ENCODE data around the gene ATF5. TPM values are rescaled to one million over a fixed set of nuclear protein-coding genes. Genes with fewer than 3 reads are reported as not detected.

ATF5 gene
- total and polyA plus RNA-seq, 10 of the 15 experiments (the other 5 are each of a cell fraction or from before 2014, with no cell fraction given): 9.1 to 133 (median 24.0) TPM

DNA sequence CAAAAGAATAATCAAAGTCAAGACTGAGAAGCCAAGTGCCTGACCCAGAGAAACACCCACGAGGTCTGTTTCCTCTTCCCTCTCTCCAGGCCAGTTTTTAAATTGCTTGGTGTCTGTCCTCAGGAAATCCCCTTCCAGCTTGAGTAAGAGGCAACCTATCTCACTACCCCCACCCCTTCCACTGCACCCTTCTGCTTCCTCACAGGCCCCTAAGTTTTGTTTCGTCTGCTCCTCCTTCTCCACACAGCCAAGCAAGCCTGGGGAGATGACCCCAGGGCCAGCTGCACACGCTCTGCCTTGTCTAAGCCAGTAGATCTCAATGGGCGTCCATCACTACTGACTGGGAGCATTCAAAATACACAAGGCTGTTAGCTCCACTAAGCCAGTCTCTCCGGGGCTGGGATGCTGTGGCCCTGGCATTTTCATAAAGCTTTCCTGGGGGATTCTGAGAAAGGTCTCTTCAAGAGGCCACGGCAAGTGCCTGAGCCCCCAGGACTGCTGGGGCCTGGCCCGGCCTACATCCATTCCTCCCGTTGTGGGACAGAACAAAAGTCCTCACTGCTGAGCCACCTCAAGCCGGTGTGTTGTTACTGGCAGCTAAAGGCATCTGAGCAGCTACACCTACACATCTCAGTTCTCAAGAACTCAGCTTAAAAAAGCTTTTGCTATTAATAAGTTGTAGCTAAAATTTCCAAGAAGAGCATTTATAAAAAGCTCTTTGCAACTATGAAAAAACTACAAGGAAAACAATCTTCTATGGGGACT, 17.4 kb upstream of the ATF5 start (continued):
- TF ChIP-seq CHD2 (IDR thresholded peaks at IDR 0.05; ENCODE audit: borderline replicate concordance, low read depth, low read length) (no peak), HDGF (IDR thresholded peaks at IDR 0.05) (peak; percentile 84), TBL1XR1 (IDR thresholded peaks at IDR 0.05; ENCODE audit: low read depth, low read length) (no peak), CREM (IDR thresholded peaks at IDR 0.05; ENCODE audit: low read depth) (peak; percentile 43; the same call in 1 of the 2 replicates), STAT1 (conservative IDR thresholded peaks at IDR 0.05) (no peak), PML (IDR thresholded peaks at IDR 0.05; ENCODE audit: low read length) (peak; percentile 78; the same call in 1 of the 2 replicates), SIN3A (IDR thresholded peaks at IDR 0.05; ENCODE audit: low read depth, low read length) (no peak), ATF7 (IDR thresholded peaks at IDR 0.05; ENCODE audit: low read depth) (peak; percentile 49; the same call in 1 of the 2 replicates), RUNX3 (IDR thresholded peaks at IDR 0.05; ENCODE audit: low read length) (peak; percentile 56), HDAC6 (IDR thresholded peaks at IDR 0.05; ENCODE audit: unreplicated experiment) (no peak), ASH2L (IDR thresholded peaks at IDR 0.05; ENCODE audit: borderline replicate concordance, low read depth) (no peak), PAX8 (IDR thresholded peaks at IDR 0.05) (no peak)
- TF ChIP-seq, protein P1, sequence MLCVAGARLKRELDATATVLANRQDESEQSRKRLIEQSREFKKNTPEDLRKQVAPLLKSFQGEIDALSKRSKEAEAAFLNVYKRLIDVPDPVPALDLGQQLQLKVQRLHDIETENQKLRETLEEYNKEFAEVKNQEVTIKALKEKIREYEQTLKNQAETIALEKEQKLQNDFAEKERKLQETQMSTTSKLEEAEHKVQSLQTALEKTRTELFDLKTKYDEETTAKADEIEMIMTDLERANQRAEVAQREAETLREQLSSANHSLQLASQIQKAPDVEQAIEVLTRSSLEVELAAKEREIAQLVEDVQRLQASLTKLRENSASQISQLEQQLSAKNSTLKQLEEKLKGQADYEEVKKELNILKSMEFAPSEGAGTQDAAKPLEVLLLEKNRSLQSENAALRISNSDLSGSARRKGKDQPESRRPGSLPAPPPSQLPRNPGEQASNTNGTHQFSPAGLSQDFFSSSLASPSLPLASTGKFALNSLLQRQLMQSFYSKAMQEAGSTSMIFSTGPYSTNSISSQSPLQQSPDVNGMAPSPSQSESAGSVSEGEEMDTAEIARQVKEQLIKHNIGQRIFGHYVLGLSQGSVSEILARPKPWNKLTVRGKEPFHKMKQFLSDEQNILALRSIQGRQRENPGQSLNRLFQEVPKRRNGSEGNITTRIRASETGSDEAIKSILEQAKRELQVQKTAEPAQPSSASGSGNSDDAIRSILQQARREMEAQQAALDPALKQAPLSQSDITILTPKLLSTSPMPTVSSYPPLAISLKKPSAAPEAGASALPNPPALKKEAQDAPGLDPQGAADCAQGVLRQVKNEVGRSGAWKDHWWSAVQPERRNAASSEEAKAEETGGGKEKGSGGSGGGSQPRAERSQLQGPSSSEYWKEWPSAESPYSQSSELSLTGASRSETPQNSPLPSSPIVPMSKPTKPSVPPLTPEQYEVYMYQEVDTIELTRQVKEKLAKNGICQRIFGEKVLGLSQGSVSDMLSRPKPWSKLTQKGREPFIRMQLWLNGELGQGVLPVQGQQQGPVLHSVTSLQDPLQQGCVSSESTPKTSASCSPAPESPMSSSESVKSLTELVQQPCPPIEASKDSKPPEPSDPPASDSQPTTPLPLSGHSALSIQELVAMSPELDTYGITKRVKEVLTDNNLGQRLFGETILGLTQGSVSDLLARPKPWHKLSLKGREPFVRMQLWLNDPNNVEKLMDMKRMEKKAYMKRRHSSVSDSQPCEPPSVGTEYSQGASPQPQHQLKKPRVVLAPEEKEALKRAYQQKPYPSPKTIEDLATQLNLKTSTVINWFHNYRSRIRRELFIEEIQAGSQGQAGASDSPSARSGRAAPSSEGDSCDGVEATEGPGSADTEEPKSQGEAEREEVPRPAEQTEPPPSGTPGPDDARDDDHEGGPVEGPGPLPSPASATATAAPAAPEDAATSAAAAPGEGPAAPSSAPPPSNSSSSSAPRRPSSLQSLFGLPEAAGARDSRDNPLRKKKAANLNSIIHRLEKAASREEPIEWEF (IDR thresholded peaks at IDR 0.05; ENCODE audit: insufficient replicate concordance, low read depth, low read length): no peak
- TF ChIP-seq, protein P2, sequence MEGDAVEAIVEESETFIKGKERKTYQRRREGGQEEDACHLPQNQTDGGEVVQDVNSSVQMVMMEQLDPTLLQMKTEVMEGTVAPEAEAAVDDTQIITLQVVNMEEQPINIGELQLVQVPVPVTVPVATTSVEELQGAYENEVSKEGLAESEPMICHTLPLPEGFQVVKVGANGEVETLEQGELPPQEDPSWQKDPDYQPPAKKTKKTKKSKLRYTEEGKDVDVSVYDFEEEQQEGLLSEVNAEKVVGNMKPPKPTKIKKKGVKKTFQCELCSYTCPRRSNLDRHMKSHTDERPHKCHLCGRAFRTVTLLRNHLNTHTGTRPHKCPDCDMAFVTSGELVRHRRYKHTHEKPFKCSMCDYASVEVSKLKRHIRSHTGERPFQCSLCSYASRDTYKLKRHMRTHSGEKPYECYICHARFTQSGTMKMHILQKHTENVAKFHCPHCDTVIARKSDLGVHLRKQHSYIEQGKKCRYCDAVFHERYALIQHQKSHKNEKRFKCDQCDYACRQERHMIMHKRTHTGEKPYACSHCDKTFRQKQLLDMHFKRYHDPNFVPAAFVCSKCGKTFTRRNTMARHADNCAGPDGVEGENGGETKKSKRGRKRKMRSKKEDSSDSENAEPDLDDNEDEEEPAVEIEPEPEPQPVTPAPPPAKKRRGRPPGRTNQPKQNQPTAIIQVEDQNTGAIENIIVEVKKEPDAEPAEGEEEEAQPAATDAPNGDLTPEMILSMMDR (IDR thresholded peaks at IDR 0.05 in 2 of 3, conservative IDR thresholded peaks at IDR 0.05 in 1 of 3; ENCODE audit: control insufficient read depth in 2 of 3, extremely low read depth in 1 of 3, insufficient read depth in 1 of 3, low read depth in 3 of 3, low read length in 3 of 3): no peak
- TF ChIP-seq, protein P3, sequence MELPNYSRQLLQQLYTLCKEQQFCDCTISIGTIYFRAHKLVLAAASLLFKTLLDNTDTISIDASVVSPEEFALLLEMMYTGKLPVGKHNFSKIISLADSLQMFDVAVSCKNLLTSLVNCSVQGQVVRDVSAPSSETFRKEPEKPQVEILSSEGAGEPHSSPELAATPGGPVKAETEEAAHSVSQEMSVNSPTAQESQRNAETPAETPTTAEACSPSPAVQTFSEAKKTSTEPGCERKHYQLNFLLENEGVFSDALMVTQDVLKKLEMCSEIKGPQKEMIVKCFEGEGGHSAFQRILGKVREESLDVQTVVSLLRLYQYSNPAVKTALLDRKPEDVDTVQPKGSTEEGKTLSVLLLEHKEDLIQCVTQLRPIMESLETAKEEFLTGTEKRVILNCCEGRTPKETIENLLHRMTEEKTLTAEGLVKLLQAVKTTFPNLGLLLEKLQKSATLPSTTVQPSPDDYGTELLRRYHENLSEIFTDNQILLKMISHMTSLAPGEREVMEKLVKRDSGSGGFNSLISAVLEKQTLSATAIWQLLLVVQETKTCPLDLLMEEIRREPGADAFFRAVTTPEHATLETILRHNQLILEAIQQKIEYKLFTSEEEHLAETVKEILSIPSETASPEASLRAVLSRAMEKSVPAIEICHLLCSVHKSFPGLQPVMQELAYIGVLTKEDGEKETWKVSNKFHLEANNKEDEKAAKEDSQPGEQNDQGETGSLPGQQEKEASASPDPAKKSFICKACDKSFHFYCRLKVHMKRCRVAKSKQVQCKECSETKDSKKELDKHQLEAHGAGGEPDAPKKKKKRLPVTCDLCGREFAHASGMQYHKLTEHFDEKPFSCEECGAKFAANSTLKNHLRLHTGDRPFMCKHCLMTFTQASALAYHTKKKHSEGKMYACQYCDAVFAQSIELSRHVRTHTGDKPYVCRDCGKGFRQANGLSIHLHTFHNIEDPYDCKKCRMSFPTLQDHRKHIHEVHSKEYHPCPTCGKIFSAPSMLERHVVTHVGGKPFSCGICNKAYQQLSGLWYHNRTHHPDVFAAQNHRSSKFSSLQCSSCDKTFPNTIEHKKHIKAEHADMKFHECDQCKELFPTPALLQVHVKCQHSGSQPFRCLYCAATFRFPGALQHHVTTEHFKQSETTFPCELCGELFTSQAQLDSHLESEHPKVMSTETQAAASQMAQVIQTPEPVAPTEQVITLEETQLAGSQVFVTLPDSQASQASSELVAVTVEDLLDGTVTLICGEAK (IDR thresholded peaks at IDR 0.05; ENCODE audit: borderline replicate concordance): no peak
- TF ChIP-seq, protein P4, sequence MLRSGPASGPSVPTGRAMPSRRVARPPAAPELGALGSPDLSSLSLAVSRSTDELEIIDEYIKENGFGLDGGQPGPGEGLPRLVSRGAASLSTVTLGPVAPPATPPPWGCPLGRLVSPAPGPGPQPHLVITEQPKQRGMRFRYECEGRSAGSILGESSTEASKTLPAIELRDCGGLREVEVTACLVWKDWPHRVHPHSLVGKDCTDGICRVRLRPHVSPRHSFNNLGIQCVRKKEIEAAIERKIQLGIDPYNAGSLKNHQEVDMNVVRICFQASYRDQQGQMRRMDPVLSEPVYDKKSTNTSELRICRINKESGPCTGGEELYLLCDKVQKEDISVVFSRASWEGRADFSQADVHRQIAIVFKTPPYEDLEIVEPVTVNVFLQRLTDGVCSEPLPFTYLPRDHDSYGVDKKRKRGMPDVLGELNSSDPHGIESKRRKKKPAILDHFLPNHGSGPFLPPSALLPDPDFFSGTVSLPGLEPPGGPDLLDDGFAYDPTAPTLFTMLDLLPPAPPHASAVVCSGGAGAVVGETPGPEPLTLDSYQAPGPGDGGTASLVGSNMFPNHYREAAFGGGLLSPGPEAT (IDR thresholded peaks at IDR 0.05; ENCODE audit: low read depth): peak; percentile 92
